OCI-LY1 (cell line): Measurements from ENCODE around the gene MRPS27.

Experiments
- H2AFZ ChIP-seq: fragments of 200-600 bp; sonication (generic), shearing (Covaris generic); 2 replicates; pipeline ENCODE4 v1.6.0; 2014; ENCODE audit warnings: antibody characterized with exemption, mild to moderate bottlenecking, low read length
- H3F3A ChIP-seq: fragments of 200-600 bp; sonication (generic), shearing (Covaris generic); 2 replicates; pipeline ENCODE4 v1.6.0; 2014; ENCODE audit warnings: mild to moderate bottlenecking, antibody characterized with exemption, low read length, moderate library complexity; ENCODE audit not compliant: insufficient read depth
- H3K27ac ChIP-seq: fragments of 200-600 bp; sonication (generic); 2 replicates; pipeline ENCODE4 v1.5.1; 2014; ENCODE audit warnings: low read length, mixed run types, mild to moderate bottlenecking, low read depth; ENCODE audit not compliant: poor library complexity, severe bottlenecking
- H3K27me3 ChIP-seq: fragments of 200-600 bp; sonication (generic); 2 replicates; pipeline ENCODE4 v1.6.0; 2014; ENCODE audit warnings: antibody characterized with exemption, mild to moderate bottlenecking, low read length, moderate library complexity; ENCODE audit not compliant: insufficient read depth
- H3K36me3 ChIP-seq: fragments of 200-600 bp; sonication (generic); 2 replicates; pipeline ENCODE4 v1.6.1; 2014; ENCODE audit warnings: mild to moderate bottlenecking, antibody characterized with exemption, low read length, moderate library complexity, mixed read lengths; ENCODE audit not compliant: insufficient read depth
- H3K4me1 ChIP-seq: fragments of 200-600 bp; sonication (generic); 2 replicates; pipeline ENCODE4 v1.5.1; 2014; ENCODE audit warnings: mild to moderate bottlenecking, low read length, moderate library complexity; ENCODE audit not compliant: insufficient read depth, severe bottlenecking
- H3K4me2 ChIP-seq: fragments of 200-600 bp; sonication (generic), shearing (Covaris generic); 2 replicates; pipeline ENCODE4 v1.6.1; 2014; ENCODE audit warnings: low read length
- H3K4me3 ChIP-seq: fragments of 200-600 bp; sonication (generic); 2 replicates; pipeline ENCODE4 v1.5.1; 2014; ENCODE audit warnings: low read length, low read depth, mild to moderate bottlenecking, mixed read lengths; ENCODE audit not compliant: poor library complexity, severe bottlenecking
- H3K79me2 ChIP-seq: fragments of 200-600 bp; shearing (Covaris generic); 2 replicates; pipeline ENCODE4 v1.6.1; 2016; ENCODE audit warnings: mixed run types, low read length, mixed read lengths; ENCODE audit not compliant: insufficient read depth
- H3K9ac ChIP-seq: fragments of 200-600 bp; sonication (generic), shearing (Covaris generic); 2 replicates; pipeline ENCODE4 v1.6.1; 2014; ENCODE audit warnings: mild to moderate bottlenecking, low read length, mixed read lengths
- H3K9me2 ChIP-seq: fragments of 200-600 bp; sonication (generic), shearing (Covaris generic); 2 replicates; pipeline ENCODE4 v1.6.1; 2014; ENCODE audit warnings: low read depth, mild to moderate bottlenecking, low read length, mixed read lengths
- H3K9me3 ChIP-seq: fragments of 200-600 bp; shearing (Covaris generic); 2 replicates; pipeline ENCODE4 v1.6.1; 2014; ENCODE audit warnings: low read length, mixed read lengths
- H4K20me1 ChIP-seq: fragments of 200-600 bp; sonication (generic), shearing (Covaris generic); 2 replicates; pipeline ENCODE4 v1.6.0; 2016; ENCODE audit warnings: mild to moderate bottlenecking, low read length; ENCODE audit not compliant: insufficient read depth
- EZH2 ChIP-seq: fragments of 200-600 bp; sonication (generic), shearing (Covaris generic); IDR thresholded peaks from 2 replicates; pipeline ENCODE4 v1.8.0; 2017; ENCODE audit warnings: borderline replicate concordance, mixed run types, mild to moderate bottlenecking, antibody characterized with exemption, low read length, moderate library complexity, mixed read lengths
- TF ChIP-seq, protein P1 (sequence below): fragments of 200-600 bp; sonication (generic), shearing (Covaris generic); IDR thresholded peaks from 2 replicates; pipeline ENCODE4 v1.5.1; 2017; ENCODE audit warnings: mild to moderate bottlenecking, antibody characterized with exemption, low read length, moderate library complexity, mixed read lengths

MRPS27 gene

DNA sequence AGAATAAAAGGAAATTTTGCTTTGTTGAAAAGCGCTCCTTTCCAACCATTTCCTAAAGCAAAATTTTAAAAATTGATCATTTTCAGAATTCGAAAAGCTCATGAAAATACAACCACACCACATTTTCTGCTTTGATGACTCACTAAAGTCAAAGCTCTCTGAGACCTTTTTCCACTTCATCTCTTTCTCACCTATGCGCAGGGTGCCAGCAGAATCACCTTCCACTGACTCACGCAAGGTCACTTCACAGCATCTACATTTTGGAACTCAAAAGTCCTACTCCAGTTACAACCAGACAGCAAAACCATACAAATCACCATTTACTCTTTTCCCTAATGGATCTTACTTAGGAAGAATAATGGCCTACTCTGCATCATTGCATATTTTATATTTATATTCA lies 106.6 kb downstream of the MRPS27 start:
- no peak overlapping the region for H3K4me3 ChIP-seq
- H3K27me3 ChIP-seq = no peaks in the 10 kb centered on the region
- H3F3A ChIP-seq = no peaks in the 10 kb centered on the region
- H3K4me1 ChIP-seq = no peaks in the 10 kb centered on the region
- no peak overlapping the region for H3K9ac ChIP-seq
- H3K9me3 ChIP-seq = no peaks in the 10 kb centered on the region
- H3K4me2 ChIP-seq = no peak overlapping the region
- H3K36me3 ChIP-seq = peaks cover 27% of the 10 kb centered on the region
- no peak for TF ChIP-seq EZH2
- TF ChIP-seq, protein P1, sequence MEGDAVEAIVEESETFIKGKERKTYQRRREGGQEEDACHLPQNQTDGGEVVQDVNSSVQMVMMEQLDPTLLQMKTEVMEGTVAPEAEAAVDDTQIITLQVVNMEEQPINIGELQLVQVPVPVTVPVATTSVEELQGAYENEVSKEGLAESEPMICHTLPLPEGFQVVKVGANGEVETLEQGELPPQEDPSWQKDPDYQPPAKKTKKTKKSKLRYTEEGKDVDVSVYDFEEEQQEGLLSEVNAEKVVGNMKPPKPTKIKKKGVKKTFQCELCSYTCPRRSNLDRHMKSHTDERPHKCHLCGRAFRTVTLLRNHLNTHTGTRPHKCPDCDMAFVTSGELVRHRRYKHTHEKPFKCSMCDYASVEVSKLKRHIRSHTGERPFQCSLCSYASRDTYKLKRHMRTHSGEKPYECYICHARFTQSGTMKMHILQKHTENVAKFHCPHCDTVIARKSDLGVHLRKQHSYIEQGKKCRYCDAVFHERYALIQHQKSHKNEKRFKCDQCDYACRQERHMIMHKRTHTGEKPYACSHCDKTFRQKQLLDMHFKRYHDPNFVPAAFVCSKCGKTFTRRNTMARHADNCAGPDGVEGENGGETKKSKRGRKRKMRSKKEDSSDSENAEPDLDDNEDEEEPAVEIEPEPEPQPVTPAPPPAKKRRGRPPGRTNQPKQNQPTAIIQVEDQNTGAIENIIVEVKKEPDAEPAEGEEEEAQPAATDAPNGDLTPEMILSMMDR = no peak
- H3K9me2 ChIP-seq = no peaks in the 10 kb centered on the region
- no peaks in the 10 kb centered on the region for H4K20me1 ChIP-seq
- H2AFZ ChIP-seq = no peak overlapping the region
- H3K79me2 ChIP-seq = no peaks in the 10 kb centered on the region
- H3K27ac ChIP-seq = no peak overlapping the region

DNA sequence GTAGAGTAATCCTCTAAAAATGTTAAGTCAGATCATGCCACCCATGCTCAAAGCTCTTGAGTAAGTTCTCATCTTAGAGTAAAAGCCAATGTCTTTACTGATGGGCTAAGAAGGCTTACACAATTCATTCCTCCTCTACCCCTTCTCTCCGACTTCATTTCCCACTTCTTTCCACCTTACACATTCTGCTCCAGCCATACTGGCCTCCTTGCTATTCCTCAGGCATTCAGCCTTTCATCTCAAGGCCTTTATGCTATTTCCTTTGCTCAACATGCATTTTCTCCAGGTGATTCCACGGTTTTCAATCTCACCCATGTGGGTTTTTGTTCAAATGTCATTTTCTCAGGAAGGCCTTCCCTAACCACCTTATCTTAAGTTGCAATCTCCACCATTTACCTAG lies 107.9 kb downstream of the MRPS27 start:
- Histone ChIP-seq H3K4me3 (no peak overlapping the region), H3K27ac (no peak overlapping the region), H3K36me3 (peaks cover 14% of the 10 kb centered on the region), H2AFZ (no peak overlapping the region), H3K4me2 (no peak overlapping the region), H3K4me1 (no peaks in the 10 kb centered on the region), H3K9me3 (no peaks in the 10 kb centered on the region), H3K9me2 (no peaks in the 10 kb centered on the region), H3K27me3 (no peaks in the 10 kb centered on the region), H3F3A (no peaks in the 10 kb centered on the region), H4K20me1 (no peaks in the 10 kb centered on the region), H3K79me2 (no peaks in the 10 kb centered on the region), H3K9ac (no peak overlapping the region)
- TF ChIP-seq, protein P1 = no peak
- TF ChIP-seq EZH2 = no peak

- Histone ChIP-seq H3K27ac (no peak overlapping the region), H3K79me2 (no peaks in the 10 kb centered on the region), H3F3A (no peaks in the 10 kb centered on the region), H3K27me3 (no peaks in the 10 kb centered on the region), H3K9ac (no peak overlapping the region), H3K36me3 (peaks cover 6% of the 10 kb centered on the region; the same call in 1 of the 2 replicates), H3K4me2 (no peak overlapping the region), H4K20me1 (no peaks in the 10 kb centered on the region), H3K4me3 (no peak overlapping the region), H3K4me1 (no peaks in the 10 kb centered on the region), H2AFZ (no peak overlapping the region), H3K9me3 (no peaks in the 10 kb centered on the region), H3K9me2 (no peaks in the 10 kb centered on the region)
- TF ChIP-seq EZH2 = no peak
- TF ChIP-seq, protein P1 = no peak
Measured at GRCh38 chr5:72210888-72211678, 109.0 kb downstream of the MRPS27 start.
